ENCODE data around the gene WIPF2.
A peak's percentile ranks its signal among the peaks of the same experiment; 100 is the strongest.

Gene WIPF2

DNA sequence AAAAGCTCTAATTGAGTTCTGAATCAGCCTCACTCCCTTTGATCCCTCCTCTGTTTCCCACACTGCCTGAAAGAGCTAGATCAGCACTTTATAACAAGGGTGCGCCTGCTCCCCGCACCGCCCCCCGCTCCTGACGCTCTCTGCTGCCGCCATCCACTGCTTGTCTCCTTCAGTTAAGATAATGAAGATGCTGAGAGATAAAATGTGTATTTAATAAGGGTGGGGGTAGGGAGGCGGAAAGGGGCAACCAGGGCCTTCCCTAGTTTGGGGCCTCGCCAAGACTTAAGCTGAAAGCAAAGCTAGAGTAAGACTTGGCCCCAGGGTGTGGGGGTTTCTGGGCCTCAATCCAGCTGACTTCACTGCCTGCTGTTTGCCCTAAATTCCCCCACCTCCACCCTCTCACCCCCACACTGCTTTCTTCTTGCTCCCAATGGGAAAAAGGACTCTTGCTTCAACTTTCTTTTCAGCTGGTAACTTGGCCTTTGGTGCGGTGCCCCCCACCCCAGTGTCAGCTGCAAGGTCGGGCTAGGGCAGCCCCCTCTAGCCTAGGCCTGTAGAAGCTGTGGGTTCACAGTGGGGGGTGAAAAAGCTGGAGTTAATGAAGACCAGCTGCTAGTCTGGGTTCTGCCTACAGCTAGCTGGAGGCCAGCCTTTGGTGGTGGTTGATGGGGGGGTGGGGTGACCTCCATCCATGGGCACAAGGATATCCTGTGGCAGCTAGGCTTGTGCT, 88.1 kb downstream of the WIPF2 start:
- Histone ChIP-seq H3K4me2 (ENCODE audit: insufficient read depth, low read length) (no peak overlapping the region), H2AFZ (ENCODE audit: low read depth, low read length) (no peak overlapping the region), H3K27ac (ENCODE audit: low read length) (peak overlapping the region; percentile 48), H3K9ac (ENCODE audit: low read depth, low read length) (no peak overlapping the region), H3K4me1 (ENCODE audit: insufficient read depth, low read length) (peaks cover 19% of the 10 kb centered on the region), H3K27me3 (ENCODE audit: insufficient read depth, low read length, poor library complexity) (no peaks in the 10 kb centered on the region), H3K9me3 (ENCODE audit: insufficient read depth, low read length, severe bottlenecking) (no peaks in the 10 kb centered on the region), H3K4me3 (ENCODE audit: low read depth in 1 of 2, low read length in 2 of 2) (no peak overlapping the region), H3K36me3 (ENCODE audit: insufficient read depth, low read length) (peaks cover 25% of the 10 kb centered on the region), H3K79me2 (ENCODE audit: insufficient read depth, low read length) (no peaks in the 10 kb centered on the region), H4K20me1 (ENCODE audit: insufficient read depth, low read length) (peaks cover 20% of the 10 kb centered on the region; the same call in 1 of the 2 replicates)
- peak; percentile 41 for ATAC-seq (ENCODE audit: insufficient read depth, low read depth)
- DNase-seq, result peak; percentile 49
- TF ChIP-seq EZH2 (IDR thresholded peaks at IDR 0.05; ENCODE audit: borderline replicate concordance, low read depth, low read length, severe bottlenecking), result no peak
- TF ChIP-seq, protein P1, sequence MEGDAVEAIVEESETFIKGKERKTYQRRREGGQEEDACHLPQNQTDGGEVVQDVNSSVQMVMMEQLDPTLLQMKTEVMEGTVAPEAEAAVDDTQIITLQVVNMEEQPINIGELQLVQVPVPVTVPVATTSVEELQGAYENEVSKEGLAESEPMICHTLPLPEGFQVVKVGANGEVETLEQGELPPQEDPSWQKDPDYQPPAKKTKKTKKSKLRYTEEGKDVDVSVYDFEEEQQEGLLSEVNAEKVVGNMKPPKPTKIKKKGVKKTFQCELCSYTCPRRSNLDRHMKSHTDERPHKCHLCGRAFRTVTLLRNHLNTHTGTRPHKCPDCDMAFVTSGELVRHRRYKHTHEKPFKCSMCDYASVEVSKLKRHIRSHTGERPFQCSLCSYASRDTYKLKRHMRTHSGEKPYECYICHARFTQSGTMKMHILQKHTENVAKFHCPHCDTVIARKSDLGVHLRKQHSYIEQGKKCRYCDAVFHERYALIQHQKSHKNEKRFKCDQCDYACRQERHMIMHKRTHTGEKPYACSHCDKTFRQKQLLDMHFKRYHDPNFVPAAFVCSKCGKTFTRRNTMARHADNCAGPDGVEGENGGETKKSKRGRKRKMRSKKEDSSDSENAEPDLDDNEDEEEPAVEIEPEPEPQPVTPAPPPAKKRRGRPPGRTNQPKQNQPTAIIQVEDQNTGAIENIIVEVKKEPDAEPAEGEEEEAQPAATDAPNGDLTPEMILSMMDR (IDR thresholded peaks at IDR 0.05; ENCODE audit: borderline replicate concordance, extremely low read depth, low read length, poor library complexity, severe bottlenecking), result no peak

DNA sequence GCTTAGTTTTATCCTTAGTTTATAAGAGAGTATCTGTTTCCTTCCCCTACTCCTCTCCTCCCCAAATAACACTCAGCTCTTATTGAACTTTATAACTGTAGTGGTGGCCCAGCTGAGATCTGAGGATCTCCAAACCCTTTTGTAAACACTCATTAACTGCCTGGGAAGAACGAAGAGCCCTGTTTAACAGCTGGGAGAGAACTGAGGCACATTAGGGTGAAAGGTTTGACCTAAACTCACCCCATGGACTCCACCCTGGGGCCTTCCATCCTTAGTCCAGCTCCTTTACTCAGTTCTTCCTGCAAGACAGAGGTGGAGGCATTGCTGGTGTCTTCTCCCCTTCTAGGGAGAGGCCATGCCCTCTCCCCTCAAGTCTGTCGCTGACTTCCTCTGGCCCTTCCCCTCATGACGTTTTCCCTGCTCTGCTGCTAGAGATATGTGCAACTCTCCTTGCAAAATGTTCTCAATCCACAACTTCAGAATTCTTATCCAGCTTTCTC, 88.7 kb downstream of the WIPF2 start:
- peaks cover 19% of the 10 kb centered on the region for H3K4me1 ChIP-seq (ENCODE audit: insufficient read depth, low read length)
- no peak overlapping the region for H2AFZ ChIP-seq (ENCODE audit: low read depth, low read length)
- H3K4me3 ChIP-seq (ENCODE audit: low read depth in 1 of 2, low read length in 2 of 2), result no peak overlapping the region
- no peak for ATAC-seq (ENCODE audit: insufficient read depth, low read depth)
- H3K9ac ChIP-seq (ENCODE audit: low read depth, low read length), result no peak overlapping the region
- H3K9me3 ChIP-seq (ENCODE audit: insufficient read depth, low read length, severe bottlenecking), result no peaks in the 10 kb centered on the region
- TF ChIP-seq EZH2 (IDR thresholded peaks at IDR 0.05; ENCODE audit: borderline replicate concordance, low read depth, low read length, severe bottlenecking), result no peak
- TF ChIP-seq, protein P1 (IDR thresholded peaks at IDR 0.05; ENCODE audit: borderline replicate concordance, extremely low read depth, low read length, poor library complexity, severe bottlenecking), result no peak
- no peaks in the 10 kb centered on the region for H3K79me2 ChIP-seq (ENCODE audit: insufficient read depth, low read length)
- H3K27ac ChIP-seq (ENCODE audit: low read length), result peak overlapping the region; percentile 48
- H3K36me3 ChIP-seq (ENCODE audit: insufficient read depth, low read length), result peaks cover 19% of the 10 kb centered on the region
- peaks cover 20% of the 10 kb centered on the region; the same call in 1 of the 2 replicates for H4K20me1 ChIP-seq (ENCODE audit: insufficient read depth, low read length)
- H3K4me2 ChIP-seq (ENCODE audit: insufficient read depth, low read length), result no peak overlapping the region
- H3K27me3 ChIP-seq (ENCODE audit: insufficient read depth, low read length, poor library complexity), result no peaks in the 10 kb centered on the region
- no peak for DNase-seq

DNA sequence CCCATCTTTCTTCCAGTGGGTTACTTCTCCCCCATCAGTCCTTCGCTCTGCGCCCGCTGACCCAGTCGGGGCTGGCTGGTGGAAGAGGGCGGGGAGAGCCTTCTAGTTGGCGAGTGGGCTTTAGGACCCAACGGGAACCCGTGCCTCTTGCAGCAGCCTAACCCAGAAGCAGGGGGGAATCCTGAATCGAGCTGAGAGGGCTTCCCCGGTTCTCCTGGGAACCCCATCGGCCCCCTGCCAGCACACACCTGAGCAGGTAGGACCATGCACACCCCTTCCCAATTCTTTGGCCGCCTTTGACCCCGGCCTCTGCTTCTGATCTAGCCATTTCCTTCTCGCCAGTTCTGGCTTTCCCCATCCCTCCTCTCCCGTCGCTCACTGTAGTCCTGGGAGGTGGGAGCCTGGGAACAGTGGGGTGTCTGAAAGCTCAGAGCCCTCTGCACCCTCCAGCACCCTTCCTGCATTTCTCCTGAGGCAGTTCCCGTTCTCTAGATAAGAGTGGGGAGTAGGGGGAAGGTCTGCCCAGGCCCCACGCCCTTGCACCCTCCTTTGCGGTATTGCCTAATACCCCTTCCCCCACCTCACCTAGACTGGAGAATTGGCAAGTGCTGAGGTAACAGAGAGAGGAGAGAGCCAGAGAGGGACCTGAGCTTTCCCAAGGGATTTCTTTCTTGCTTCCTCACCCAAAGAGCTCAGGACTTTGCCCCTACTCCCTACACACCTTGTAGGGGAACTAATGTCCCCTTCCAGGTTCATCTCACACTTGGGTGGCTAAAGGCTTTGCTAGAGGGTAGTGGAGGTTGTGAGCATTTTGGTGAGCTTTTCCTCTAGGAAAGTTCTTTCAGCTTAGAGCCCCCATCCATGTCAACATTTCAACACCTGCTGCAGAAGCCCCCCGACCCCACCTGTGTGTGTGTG, 90.2 kb downstream of the WIPF2 start, which contains the start of gene RARA:
RARA (plus strand) TSS at position 150 of the 918 bp plus-strand sequence. CDS start 22,039 bp downstream, outside the sequence.
- peaks cover 8% of the 10 kb centered on the region; the same call in 1 of the 2 replicates for H4K20me1 ChIP-seq (ENCODE audit: insufficient read depth, low read length)
- peak within 1 kb of the TSS; percentile 48 for H3K27ac ChIP-seq (ENCODE audit: low read length)
- no peaks in the 10 kb centered on the region for H3K27me3 ChIP-seq (ENCODE audit: insufficient read depth, low read length, poor library complexity)
- H3K9ac ChIP-seq (ENCODE audit: low read depth, low read length), result no peak within 1 kb of the TSS
- no peak for DNase-seq
- no peak; the same call in 2 of the 3 replicates for ATAC-seq (ENCODE audit: insufficient read depth, low read depth)
- TF ChIP-seq EZH2 (IDR thresholded peaks at IDR 0.05; ENCODE audit: borderline replicate concordance, low read depth, low read length, severe bottlenecking), result no peak
- TF ChIP-seq, protein P1 (IDR thresholded peaks at IDR 0.05; ENCODE audit: borderline replicate concordance, extremely low read depth, low read length, poor library complexity, severe bottlenecking), result no peak
- H3K36me3 ChIP-seq (ENCODE audit: insufficient read depth, low read length), result peaks cover 4% of the 10 kb centered on the region
- H3K4me3 ChIP-seq (ENCODE audit: low read depth in 1 of 2, low read length in 2 of 2), result no peak within 1 kb of the TSS
- H3K79me2 ChIP-seq (ENCODE audit: insufficient read depth, low read length), result no peaks in the 10 kb centered on the region
- H3K4me1 ChIP-seq (ENCODE audit: insufficient read depth, low read length), result peaks cover 19% of the 10 kb centered on the region
- no peak within 1 kb of the TSS for H3K4me2 ChIP-seq (ENCODE audit: insufficient read depth, low read length)
- no peaks in the 10 kb centered on the region for H3K9me3 ChIP-seq (ENCODE audit: insufficient read depth, low read length, severe bottlenecking)
- H2AFZ ChIP-seq (ENCODE audit: low read depth, low read length), result no peak within 1 kb of the TSS
